HTR-8/SVneo (cell line): ENCODE measurements around the gene MPLKIP.
"Not testable (repeated sequence)": the region's sequence is repeated elsewhere in the genome, so short reads cannot be mapped to it uniquely, and the experiment has no call there.

Experiments
- DNase-seq: peaks from one replicate; pipeline ENCODE4 v3.0.0; 2011; ENCODE audit warnings: low spot score, mixed read lengths; ENCODE audit not compliant: insufficient read length
- FAIRE-seq: peaks from 2 replicates; lab custom pipeline; 2011; peaks lifted over from hg19 to GRCh38; lab: Jason Lieb, UNC

MPLKIP gene

GRCh38 chr7:40134428-40135316 is at the start of gene MPLKIP, which contains the start of gene SUGCT:
Gene MPLKIP, minus strand, starts transcription at chr7:40134622. Its CDS starts 55 bp downstream, at chr7:40134567.
Gene SUGCT, plus strand, starts transcription at chr7:40135005.
- peak; percentile 69 for FAIRE-seq

GRCh38 chr7:40182452-40182851 is 48.0 kb upstream of the MPLKIP start:
- DNase-seq, result no peak
- FAIRE-seq, result no peak

More at GRCh38 chr7:40134428-40135316, at the start of gene MPLKIP, which contains the start of gene SUGCT:
- peak; percentile 87 for DNase-seq

- no peak for FAIRE-seq
Measured at GRCh38 chr7:40177071-40177470, 42.6 kb upstream of the MPLKIP start.

GRCh38 chr7:40175725-40176510 is 41.5 kb upstream of the MPLKIP start:
- no peak for FAIRE-seq
- DNase-seq, result no peak

More at GRCh38 chr7:40177071-40177470, 42.6 kb upstream of the MPLKIP start:
- no peak for DNase-seq

GRCh38 chr7:40175256-40175655 is 40.8 kb upstream of the MPLKIP start:
- DNase-seq, FAIRE-seq: not testable (repeated sequence)

GRCh38 chr7:40173121-40173520 is 38.7 kb upstream of the MPLKIP start:
- FAIRE-seq, DNase-seq: not testable (repeated sequence)

GRCh38 chr7:40168266-40168665 is 33.8 kb upstream of the MPLKIP start:
- DNase-seq, FAIRE-seq: not testable (repeated sequence)

GRCh38 chr7:40167291-40167690 is 32.9 kb upstream of the MPLKIP start:
- DNase-seq, result no peak
- FAIRE-seq, result no peak

GRCh38 chr7:40165216-40165615 is 30.8 kb upstream of the MPLKIP start:
- FAIRE-seq (no peak), DNase-seq (no peak)

GRCh38 chr7:40162516-40162915 is 28.1 kb upstream of the MPLKIP start:
- FAIRE-seq (peak; percentile 60), DNase-seq (no peak)

- DNase-seq (no peak), FAIRE-seq (no peak)
Measured at GRCh38 chr7:40156988-40157387, 22.6 kb upstream of the MPLKIP start.

- no peak for DNase-seq
- FAIRE-seq, result no peak
Measured at GRCh38 chr7:40151504-40151903, 17.1 kb upstream of the MPLKIP start.

GRCh38 chr7:40148671-40149070 is 14.2 kb upstream of the MPLKIP start:
- FAIRE-seq (no peak), DNase-seq (no peak)

GRCh38 chr7:40148247-40148580 is 13.8 kb upstream of the MPLKIP start:
- not testable (repeated sequence) for DNase-seq, FAIRE-seq

- no peak for FAIRE-seq
- DNase-seq, result no peak
Measured at GRCh38 chr7:40147371-40148246, 13.2 kb upstream of the MPLKIP start.

GRCh38 chr7:40145596-40146130 is 11.2 kb upstream of the MPLKIP start:
- not testable (repeated sequence) for DNase-seq, FAIRE-seq

GRCh38 chr7:40141916-40142315 is 7.5 kb upstream of the MPLKIP start:
- not testable (repeated sequence) for DNase-seq, FAIRE-seq

- FAIRE-seq, DNase-seq: not testable (repeated sequence)
Measured at GRCh38 chr7:40139891-40140290, 5.5 kb upstream of the MPLKIP start.

GRCh38 chr7:40138973-40139372 is 4.6 kb upstream of the MPLKIP start:
- FAIRE-seq (no peak), DNase-seq (no peak)

GRCh38 chr7:40137563-40137962 is 3.1 kb upstream of the MPLKIP start:
- DNase-seq (no peak), FAIRE-seq (no peak)
